A375 (cell line): ENCODE results near the gene ALDH9A1. TPM values are rescaled to one million over a fixed set of nuclear protein-coding genes. Genes with fewer than 3 reads are reported as not detected.

Source experiments
- total RNA-seq: library from RNA; depleted of rRNA; stranded (reverse); fragments of >200 nt; shearing (Covaris generic); gene quantifications from 2 replicates; pipeline ENCODE4 v1.2.3, GENCODE V29; 2014; rRNA removed

The ALDH9A1 gene
- 60.0 and 81.9 TPM in 2 replicates for total RNA-seq

DNA sequence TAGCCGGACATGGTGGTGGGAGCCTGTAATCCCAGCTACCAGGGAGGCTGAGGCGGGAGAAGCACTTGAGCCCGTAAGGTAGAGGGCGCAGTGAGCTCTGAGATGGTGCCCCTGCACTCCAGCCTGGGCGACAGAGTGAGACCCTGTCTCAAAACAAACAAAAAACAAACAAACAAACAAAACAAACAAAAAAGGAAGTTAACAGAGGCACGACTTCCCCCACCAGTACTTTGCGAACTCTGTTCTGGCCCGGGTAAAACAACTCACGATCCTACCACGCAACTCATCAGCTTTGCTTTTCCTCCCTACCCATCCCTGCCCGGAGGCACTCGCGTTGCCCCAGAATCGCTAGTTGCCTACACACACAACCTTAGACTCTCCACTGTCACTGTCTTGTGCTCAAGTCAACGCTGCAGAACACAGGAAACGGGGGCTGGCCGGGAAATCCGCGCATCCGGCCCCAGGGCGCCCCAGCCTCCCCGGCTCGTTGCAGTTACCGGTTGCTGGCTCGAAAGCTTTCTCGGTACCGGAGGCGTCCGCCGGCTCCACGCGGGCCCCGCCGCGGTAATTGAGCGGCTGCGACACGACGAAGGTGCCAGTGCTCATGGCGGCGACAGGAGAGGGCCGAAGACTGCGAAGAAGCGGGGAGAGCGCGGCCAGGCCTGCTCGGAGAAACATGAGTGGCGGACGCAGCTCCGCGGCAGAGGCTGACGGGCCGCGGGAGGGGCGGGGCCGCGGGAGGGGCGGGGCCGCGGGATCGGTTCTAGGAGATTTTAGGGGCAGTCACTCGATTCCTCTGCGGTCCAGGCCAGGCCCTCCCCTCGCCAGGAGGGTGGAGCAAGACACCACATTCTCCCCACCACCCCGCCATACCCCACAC, at the start of gene ALDH9A1:
TSS of gene ALDH9A1 (minus strand) at position 682 of the 880 bp plus-strand sequence. CDS start at position 678, 4 bp downstream.

DNA sequence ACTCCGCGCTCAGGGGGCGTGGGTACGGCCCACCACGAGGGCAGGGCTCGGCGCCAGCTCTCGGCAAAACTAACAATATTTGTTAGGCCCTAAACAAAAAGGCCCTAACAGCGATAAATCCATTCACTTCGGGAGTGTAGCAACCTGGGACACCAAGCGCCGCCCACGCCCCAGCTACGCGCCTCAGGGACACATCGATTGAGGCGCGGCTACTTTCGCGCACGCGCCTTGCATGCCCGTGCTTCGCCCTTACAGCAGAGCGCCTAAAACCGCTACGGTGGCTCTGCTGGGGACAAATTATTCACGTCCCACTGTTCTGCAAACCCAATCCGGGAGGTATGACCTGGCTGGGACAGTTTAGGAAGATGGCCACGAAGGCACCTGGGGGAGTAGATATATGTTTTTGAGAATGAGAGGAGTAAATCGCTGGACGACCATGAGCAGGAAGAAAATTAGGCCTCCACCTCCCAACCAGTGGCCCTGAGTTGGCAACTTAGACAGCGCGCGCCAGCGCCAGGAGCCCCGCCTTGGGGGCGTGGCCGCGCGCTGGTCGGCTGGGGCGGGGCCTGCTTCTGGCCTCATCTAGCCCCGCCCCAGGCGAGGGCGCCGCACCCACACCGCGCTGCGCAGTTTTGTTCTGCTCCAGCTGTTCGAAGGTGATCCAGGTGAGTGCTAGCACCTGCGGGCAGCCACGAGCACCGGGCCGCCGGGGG, 67.6 kb downstream of the ALDH9A1 start, which contains the start of gene MGST3:
TSS of gene MGST3 (plus strand) at position 606 of the 713 bp plus-strand sequence. CDS start 18,614 bp downstream, outside the sequence.

Other genes with a start within 250 kb of the ALDH9A1 start
- not detected in 2 replicates for gene LRRC52, start 154.6 kb downstream of the ALDH9A1 start, total RNA-seq
- 59.0 and 59.6 TPM in 2 replicates for gene MGST3, start 67.3 kb downstream of the ALDH9A1 start, total RNA-seq
- 73.7 and 99.1 TPM in 2 replicates for gene TMCO1, start 70.3 kb upstream of the ALDH9A1 start, total RNA-seq
- 164 and 183 TPM in 2 replicates for gene UCK2, start 129.1 kb upstream of the ALDH9A1 start, total RNA-seq